ENCODE data around the gene PAX7.

Gene PAX7

GRCh38 chr1:18775341-18775740 lies 144.7 kb downstream of the PAX7 start:
- H3K27me3 ChIP-seq (replicated peaks; ENCODE audit: control insufficient read depth, insufficient read depth, low read length): peaks cover 4% of the 10 kb centered on the region
- DNase-seq (ENCODE audit: extremely low read depth, insufficient read length): no peak
- TF ChIP-seq, protein P1, sequence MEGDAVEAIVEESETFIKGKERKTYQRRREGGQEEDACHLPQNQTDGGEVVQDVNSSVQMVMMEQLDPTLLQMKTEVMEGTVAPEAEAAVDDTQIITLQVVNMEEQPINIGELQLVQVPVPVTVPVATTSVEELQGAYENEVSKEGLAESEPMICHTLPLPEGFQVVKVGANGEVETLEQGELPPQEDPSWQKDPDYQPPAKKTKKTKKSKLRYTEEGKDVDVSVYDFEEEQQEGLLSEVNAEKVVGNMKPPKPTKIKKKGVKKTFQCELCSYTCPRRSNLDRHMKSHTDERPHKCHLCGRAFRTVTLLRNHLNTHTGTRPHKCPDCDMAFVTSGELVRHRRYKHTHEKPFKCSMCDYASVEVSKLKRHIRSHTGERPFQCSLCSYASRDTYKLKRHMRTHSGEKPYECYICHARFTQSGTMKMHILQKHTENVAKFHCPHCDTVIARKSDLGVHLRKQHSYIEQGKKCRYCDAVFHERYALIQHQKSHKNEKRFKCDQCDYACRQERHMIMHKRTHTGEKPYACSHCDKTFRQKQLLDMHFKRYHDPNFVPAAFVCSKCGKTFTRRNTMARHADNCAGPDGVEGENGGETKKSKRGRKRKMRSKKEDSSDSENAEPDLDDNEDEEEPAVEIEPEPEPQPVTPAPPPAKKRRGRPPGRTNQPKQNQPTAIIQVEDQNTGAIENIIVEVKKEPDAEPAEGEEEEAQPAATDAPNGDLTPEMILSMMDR (IDR thresholded peaks at IDR 0.05; ENCODE audit: insufficient read depth, low read length, poor library complexity, severe bottlenecking): no peak
- no peaks in the 10 kb centered on the region for H3K36me3 ChIP-seq (ENCODE audit: control insufficient read depth, insufficient read depth, low read length)
- no peak overlapping the region for H3K4me3 ChIP-seq (replicated peaks; ENCODE audit: low read depth, low read length)

GRCh38 chr1:18776777-18777176 lies 146.1 kb downstream of the PAX7 start:
- no peak for DNase-seq (ENCODE audit: extremely low read depth, insufficient read length)
- TF ChIP-seq, protein P1 (IDR thresholded peaks at IDR 0.05; ENCODE audit: insufficient read depth, low read length, poor library complexity, severe bottlenecking): no peak
- Histone ChIP-seq H3K36me3 (ENCODE audit: control insufficient read depth, insufficient read depth, low read length) (no peaks in the 10 kb centered on the region), H3K4me3 (replicated peaks; ENCODE audit: low read depth, low read length) (no peak overlapping the region), H3K27me3 (replicated peaks; ENCODE audit: control insufficient read depth, insufficient read depth, low read length) (peaks cover 4% of the 10 kb centered on the region)

- Histone ChIP-seq H3K4me3 (replicated peaks; ENCODE audit: low read depth, low read length) (no peak overlapping the region), H3K27me3 (replicated peaks; ENCODE audit: control insufficient read depth, insufficient read depth, low read length) (peaks cover 4% of the 10 kb centered on the region), H3K36me3 (ENCODE audit: control insufficient read depth, insufficient read depth, low read length) (no peaks in the 10 kb centered on the region)
- TF ChIP-seq, protein P1 (IDR thresholded peaks at IDR 0.05; ENCODE audit: insufficient read depth, low read length, poor library complexity, severe bottlenecking): no peak
- no peak for DNase-seq (ENCODE audit: extremely low read depth, insufficient read length)
These were observed 147.8 kb downstream of the PAX7 start for GRCh38 chr1:18778437-18778836.

DNA sequence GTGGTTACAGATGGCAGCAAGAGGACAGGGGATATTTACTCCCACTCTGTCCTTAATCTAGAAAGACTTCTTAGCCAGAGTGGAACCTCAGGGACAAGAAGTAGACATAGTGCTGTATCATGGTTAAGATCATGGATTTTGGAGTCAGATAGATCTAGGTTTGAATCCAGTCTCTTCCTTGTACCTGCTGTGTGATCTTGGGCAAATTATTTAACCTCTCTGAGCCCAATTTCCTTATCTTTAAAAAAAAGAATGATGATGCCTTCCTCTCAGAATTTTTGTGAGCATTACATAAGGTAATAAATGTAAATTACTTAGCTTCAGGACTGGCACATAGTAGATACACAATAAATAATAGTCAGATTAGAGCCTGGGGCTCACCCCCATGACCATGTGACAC lies 150.4 kb downstream of the PAX7 start:
- no peak overlapping the region for H3K4me3 ChIP-seq (replicated peaks; ENCODE audit: low read depth, low read length)
- H3K27me3 ChIP-seq (replicated peaks; ENCODE audit: control insufficient read depth, insufficient read depth, low read length): peaks cover 4% of the 10 kb centered on the region
- TF ChIP-seq, protein P1 (IDR thresholded peaks at IDR 0.05; ENCODE audit: insufficient read depth, low read length, poor library complexity, severe bottlenecking): no peak
- DNase-seq (ENCODE audit: extremely low read depth, insufficient read length): no peak
- no peaks in the 10 kb centered on the region for H3K36me3 ChIP-seq (ENCODE audit: control insufficient read depth, insufficient read depth, low read length)

DNA sequence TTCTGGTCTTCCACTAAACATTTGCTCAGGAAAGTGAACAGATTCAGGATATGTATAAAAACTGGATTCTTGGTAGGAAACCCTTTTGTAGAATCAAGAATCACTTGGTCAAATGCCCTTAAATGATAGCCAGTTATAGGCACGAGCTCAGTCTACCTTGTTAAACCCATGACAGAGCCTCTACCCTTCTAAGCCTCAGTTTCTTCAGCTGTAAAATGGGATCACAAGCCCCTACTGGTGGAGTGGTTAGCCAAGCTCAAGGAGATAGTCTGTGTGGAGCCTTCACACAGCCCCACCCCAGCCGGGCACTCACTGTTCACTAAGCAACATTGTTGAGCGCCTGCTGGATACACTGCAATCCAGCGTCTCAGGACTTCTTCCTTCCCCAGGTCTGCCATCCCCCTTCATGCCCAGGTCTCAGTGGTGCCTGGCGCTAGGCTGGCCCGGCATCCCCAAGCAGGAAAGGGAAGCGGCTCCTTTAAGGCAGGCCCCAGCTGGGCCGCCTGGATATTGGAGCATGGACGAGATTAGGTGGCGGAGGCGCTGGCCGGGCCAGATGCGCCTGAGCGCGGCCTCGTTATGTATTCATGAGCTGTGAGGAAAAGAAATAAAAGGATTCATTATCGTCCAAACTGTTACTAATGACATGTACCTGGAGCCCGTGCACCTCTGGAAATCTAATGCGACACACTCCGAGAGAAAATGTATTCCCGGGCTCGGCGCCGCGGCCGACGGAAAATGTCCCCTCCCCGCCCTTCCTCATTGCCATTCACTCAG lies 153.2 kb downstream of the PAX7 start:
- H3K4me3 ChIP-seq (replicated peaks; ENCODE audit: low read depth, low read length): no peak overlapping the region
- H3K36me3 ChIP-seq (ENCODE audit: control insufficient read depth, insufficient read depth, low read length): no peaks in the 10 kb centered on the region
- TF ChIP-seq, protein P1 (IDR thresholded peaks at IDR 0.05; ENCODE audit: insufficient read depth, low read length, poor library complexity, severe bottlenecking): no peak
- no peak for DNase-seq (ENCODE audit: extremely low read depth, insufficient read length)
- peaks cover 1% of the 10 kb centered on the region; the same call in 1 of the 2 replicates for H3K27me3 ChIP-seq (replicated peaks; ENCODE audit: control insufficient read depth, insufficient read depth, low read length)

Data from GM06990 (cell line).